Fibroblast of lung (primary cell): ENCODE measurements around the gene KRT15. TPM values are rescaled to one million over a fixed set of nuclear protein-coding genes. Genes with fewer than 3 reads are reported as not detected.

Source experiments
- DNase-seq, 2 donors: peaks; one replicate each; pipeline versions ENCODE4 v3.0.0 to v3.0.0-alpha.2; 2010; ENCODE audit warnings: low read depth in 2 of 2
- H2AFZ ChIP-seq: 2 replicates; pipeline ENCODE4 v1.5.1; 2012; ENCODE audit warnings: low read length, control low read depth, inconsistent platforms
- H3K27ac ChIP-seq: 2 replicates; pipeline ENCODE4 v1.5.1; 2011; ENCODE audit warnings: low read length, control low read depth; ENCODE audit not compliant: insufficient read depth
- H3K27me3 ChIP-seq: 2 replicates; pipeline ENCODE4 v1.5.1; 2011; ENCODE audit warnings: mild to moderate bottlenecking, low read length; ENCODE audit not compliant: control insufficient read depth, insufficient read depth
- H3K36me3 ChIP-seq: 2 replicates; pipeline ENCODE4 v1.5.1; 2011; ENCODE audit warnings: low read length; ENCODE audit not compliant: control insufficient read depth, insufficient read depth
- H3K4me1 ChIP-seq: 2 replicates; pipeline ENCODE4 v1.5.1; 2011; ENCODE audit warnings: low read length; ENCODE audit not compliant: control insufficient read depth, insufficient read depth; ENCODE audit errors: extremely low read depth
- H3K4me2 ChIP-seq: 2 replicates; pipeline ENCODE4 v1.5.1; 2011; ENCODE audit warnings: low read length, control low read depth; ENCODE audit not compliant: insufficient read depth; ENCODE audit errors: extremely low read depth
- H3K4me3 ChIP-seq, 4 experiments: fragments of 200-600 bp in 1 of 4; sonication (generic) in 1 of 4; replicated peaks in 1 of 4; 2 replicates each; pipeline ENCODE4 v1.5.1; 2011 to 2016; ENCODE audit warnings: low read length in 4 of 4, low read depth in 3 of 4, mild to moderate bottlenecking in 3 of 4, control low read depth in 2 of 4, inconsistent platforms in 1 of 4, mixed read lengths in 1 of 4; ENCODE audit not compliant: insufficient read depth in 1 of 4; ENCODE audit errors: control extremely low read depth in 1 of 4
- H3K79me2 ChIP-seq: 2 replicates; pipeline ENCODE4 v1.5.1; 2012; ENCODE audit warnings: mild to moderate bottlenecking, low read length, inconsistent platforms; ENCODE audit not compliant: control insufficient read depth, insufficient read depth
- H3K9ac ChIP-seq: 2 replicates; pipeline ENCODE4 v1.5.1; 2011; ENCODE audit warnings: mild to moderate bottlenecking, low read length, control low read depth; ENCODE audit not compliant: insufficient read depth
- H3K9me3 ChIP-seq: 2 replicates; pipeline ENCODE4 v1.5.1; 2012; ENCODE audit warnings: low read depth, low read length; ENCODE audit not compliant: control insufficient read depth, insufficient read depth
- H4K20me1 ChIP-seq: 2 replicates; pipeline ENCODE4 v1.5.1; 2011; ENCODE audit warnings: low read length; ENCODE audit not compliant: control insufficient read depth, insufficient read depth; ENCODE audit errors: extremely low read depth
- EZH2 ChIP-seq: IDR thresholded peaks from 2 replicates; pipeline ENCODE4 v1.5.1; 2012; ENCODE audit warnings: low read length, control low read depth, mild to moderate bottlenecking; ENCODE audit errors: missing control alignments
- polyA plus RNA-seq, 2 donors: library from polyadenylated mRNA; depleted of rRNA in 1 of 2; stranded (reverse) in 1 of 2; unstranded in 1 of 2; fragments of >200 nt; gene quantifications; 2 replicates each; pipeline ENCODE4 v1.2.1, GENCODE V29; 2011 to 2012; ENCODE audit warnings: missing spikeins in 1 of 2
- total RNA-seq: library from RNA; depleted of rRNA; stranded (reverse); fragments of >200 nt; gene quantifications from 2 replicates; pipeline ENCODE4 v1.2.1, GENCODE V29; 2014
- TF ChIP-seq, protein P1 (sequence below), 2 donors: IDR thresholded peaks in 1 of 2; conservative IDR thresholded peaks in 1 of 2; 1 replicate in 1 of 2; 2 replicates in 1 of 2; pipeline ENCODE4 v1.5.1; 2011 to 2012; ENCODE audit warnings: low read length in 2 of 2, control low read depth in 1 of 2, inconsistent platforms in 1 of 2, low read depth in 1 of 2, mild to moderate bottlenecking in 1 of 2

Gene KRT15
- total and polyA plus RNA-seq, 2 donors (not counting 1 experiment from before 2014, with no cell fraction given): 0.17 to 0.47 TPM

DNA sequence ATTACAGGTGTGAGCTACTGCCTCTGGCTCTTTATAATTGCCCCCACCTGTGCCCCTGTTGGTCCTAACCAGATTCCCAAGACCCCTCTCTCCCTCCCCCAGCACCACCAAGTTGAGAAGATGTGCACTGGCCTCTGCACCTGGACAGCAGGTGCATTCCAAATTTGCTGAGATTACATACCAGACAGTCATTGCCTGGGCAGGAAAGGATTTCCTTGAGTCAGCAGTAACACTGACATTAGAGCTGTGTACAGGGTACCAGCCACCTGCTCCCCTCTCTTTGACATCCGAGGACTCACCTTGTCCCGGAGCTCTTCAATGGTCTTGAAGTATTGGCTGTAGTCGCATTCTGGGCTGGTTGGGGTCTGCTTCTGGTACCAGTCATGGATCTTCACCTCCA, 659 bp downstream of the KRT15 start:
- H4K20me1 ChIP-seq: no peaks in the 10 kb centered on the region
- H3K9me3 ChIP-seq: no peaks in the 10 kb centered on the region
- no peaks in the 10 kb centered on the region for H3K27me3 ChIP-seq
- no peak overlapping the region for H3K27ac ChIP-seq
- no peaks in the 10 kb centered on the region for H3K36me3 ChIP-seq
- DNase-seq: no peak
- TF ChIP-seq, protein P1, sequence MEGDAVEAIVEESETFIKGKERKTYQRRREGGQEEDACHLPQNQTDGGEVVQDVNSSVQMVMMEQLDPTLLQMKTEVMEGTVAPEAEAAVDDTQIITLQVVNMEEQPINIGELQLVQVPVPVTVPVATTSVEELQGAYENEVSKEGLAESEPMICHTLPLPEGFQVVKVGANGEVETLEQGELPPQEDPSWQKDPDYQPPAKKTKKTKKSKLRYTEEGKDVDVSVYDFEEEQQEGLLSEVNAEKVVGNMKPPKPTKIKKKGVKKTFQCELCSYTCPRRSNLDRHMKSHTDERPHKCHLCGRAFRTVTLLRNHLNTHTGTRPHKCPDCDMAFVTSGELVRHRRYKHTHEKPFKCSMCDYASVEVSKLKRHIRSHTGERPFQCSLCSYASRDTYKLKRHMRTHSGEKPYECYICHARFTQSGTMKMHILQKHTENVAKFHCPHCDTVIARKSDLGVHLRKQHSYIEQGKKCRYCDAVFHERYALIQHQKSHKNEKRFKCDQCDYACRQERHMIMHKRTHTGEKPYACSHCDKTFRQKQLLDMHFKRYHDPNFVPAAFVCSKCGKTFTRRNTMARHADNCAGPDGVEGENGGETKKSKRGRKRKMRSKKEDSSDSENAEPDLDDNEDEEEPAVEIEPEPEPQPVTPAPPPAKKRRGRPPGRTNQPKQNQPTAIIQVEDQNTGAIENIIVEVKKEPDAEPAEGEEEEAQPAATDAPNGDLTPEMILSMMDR (conservative IDR thresholded peaks at IDR 0.05 in 1 of 2, IDR thresholded peaks at IDR 0.05 in 1 of 2; ENCODE audit: low read depth in 1 of 2, low read length in 2 of 2): no peak
- TF ChIP-seq EZH2: no peak
- H2AFZ ChIP-seq: no peak overlapping the region
- peaks cover 11% of the 10 kb centered on the region for H3K4me1 ChIP-seq
- H3K4me3 ChIP-seq: no peak overlapping the region
- no peaks in the 10 kb centered on the region for H3K79me2 ChIP-seq
- H3K4me2 ChIP-seq: no peak overlapping the region
- no peak overlapping the region for H3K9ac ChIP-seq

DNA sequence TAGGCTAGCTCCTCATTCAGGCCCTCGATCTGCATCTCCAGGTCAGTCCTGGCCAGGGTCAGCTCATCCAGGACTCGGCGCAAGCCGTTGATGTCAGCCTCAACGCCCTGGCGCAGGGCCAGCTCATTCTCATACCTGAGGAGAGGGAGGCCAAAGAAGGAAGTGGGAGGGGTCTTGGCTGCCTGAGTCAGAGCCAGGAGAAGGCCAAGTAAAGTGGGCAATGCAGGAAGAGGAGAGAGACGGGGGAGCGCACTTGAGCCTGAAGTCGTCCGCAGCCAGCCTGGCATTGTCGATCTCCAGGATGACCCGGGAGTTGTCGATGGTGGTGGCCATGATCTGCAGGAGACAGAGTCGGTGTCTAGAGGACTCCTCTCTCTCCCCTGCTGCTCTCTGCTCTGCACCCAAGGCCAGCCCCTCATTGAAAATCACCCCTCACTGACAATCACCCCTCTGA, 1.8 kb downstream of the KRT15 start:
- H3K4me1 ChIP-seq: peaks cover 7% of the 10 kb centered on the region
- no peaks in the 10 kb centered on the region for H3K36me3 ChIP-seq
- no peaks in the 10 kb centered on the region for H4K20me1 ChIP-seq
- H3K79me2 ChIP-seq: no peaks in the 10 kb centered on the region
- no peaks in the 10 kb centered on the region for H3K27me3 ChIP-seq
- no peak overlapping the region for H3K9ac ChIP-seq
- no peak overlapping the region for H3K27ac ChIP-seq
- TF ChIP-seq EZH2: no peak
- TF ChIP-seq, protein P1 (conservative IDR thresholded peaks at IDR 0.05 in 1 of 2, IDR thresholded peaks at IDR 0.05 in 1 of 2; ENCODE audit: low read depth in 1 of 2, low read length in 2 of 2): no peak
- no peak overlapping the region for H2AFZ ChIP-seq
- H3K9me3 ChIP-seq: no peaks in the 10 kb centered on the region
- H3K4me2 ChIP-seq: no peak overlapping the region
- no peak for DNase-seq
- H3K4me3 ChIP-seq: no peak overlapping the region

DNA sequence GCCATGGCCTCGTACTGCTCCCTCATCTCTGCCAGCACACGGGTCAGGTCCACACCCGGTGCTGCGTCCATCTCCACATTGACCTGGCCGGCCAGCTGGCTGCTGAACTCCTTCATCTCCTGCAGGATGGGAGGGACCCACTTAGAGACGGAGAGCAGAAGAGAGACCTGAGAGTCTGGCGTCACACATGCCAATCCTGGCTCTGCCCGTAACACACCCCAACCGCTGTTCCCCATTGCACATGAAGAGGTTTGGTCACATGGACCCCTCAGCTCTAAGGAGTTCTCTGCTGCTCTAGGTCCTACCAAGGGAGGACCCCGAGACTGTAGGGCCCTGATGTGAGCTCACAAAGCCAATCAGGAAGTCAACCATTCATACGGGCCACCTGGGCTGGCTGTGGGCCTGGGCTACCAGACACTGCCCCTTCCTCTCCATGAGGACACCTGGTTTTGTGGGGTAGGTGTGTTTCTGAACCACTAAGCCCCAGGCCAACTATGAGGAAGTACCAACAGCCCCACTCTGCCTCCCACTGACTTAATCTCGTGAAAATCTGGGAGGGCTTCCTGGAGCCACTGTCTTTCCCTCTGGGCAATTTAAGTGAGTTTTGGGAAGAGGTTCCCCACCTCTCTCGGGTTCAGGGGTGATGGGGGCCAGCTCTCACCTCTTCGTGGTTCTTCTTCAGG, 2.4 kb downstream of the KRT15 start:
- Histone ChIP-seq H3K27ac (no peak overlapping the region), H3K9me3 (no peaks in the 10 kb centered on the region), H4K20me1 (no peaks in the 10 kb centered on the region), H3K4me1 (peaks cover 2% of the 10 kb centered on the region), H3K36me3 (no peaks in the 10 kb centered on the region), H3K4me2 (no peak overlapping the region), H2AFZ (no peak overlapping the region), H3K79me2 (no peaks in the 10 kb centered on the region), H3K27me3 (no peaks in the 10 kb centered on the region), H3K9ac (no peak overlapping the region), H3K4me3 (no peak overlapping the region)
- TF ChIP-seq, protein P1 (conservative IDR thresholded peaks at IDR 0.05 in 1 of 2, IDR thresholded peaks at IDR 0.05 in 1 of 2; ENCODE audit: low read depth in 1 of 2, low read length in 2 of 2): no peak
- TF ChIP-seq EZH2: no peak
- DNase-seq: no peak
